Liver (tissue), 9 donors: ENCODE results near the gene RPL31. TPM values are rescaled to one million over a fixed set of nuclear protein-coding genes. Genes with fewer than 3 reads are reported as not detected.

ENCODE experiments used
- DNase-seq: peaks from one replicate; pipeline ENCODE4 v3.0.0-alpha.2; 2017; ENCODE audit warnings: low spot score
- H3K27ac ChIP-seq, 2 donors: one replicate each; pipeline ENCODE4 v1.7.0; 2013; ENCODE audit warnings: inconsistent platforms in 2 of 2, low read length in 2 of 2, control low read depth in 1 of 2, low read depth in 1 of 2, mild to moderate bottlenecking in 1 of 2
- H3K27me3 ChIP-seq, 4 donors: one replicate each; pipeline versions ENCODE4 v1.6.1 to v1.7.0; 2013; ENCODE audit warnings: low read length in 3 of 4, inconsistent platforms in 1 of 4, mild to moderate bottlenecking in 1 of 4, moderate library complexity in 1 of 4; ENCODE audit not compliant: control insufficient read depth in 4 of 4, insufficient read depth in 4 of 4
- H3K36me3 ChIP-seq, 4 donors: one replicate each; pipeline versions ENCODE4 v1.6.1 to v1.7.0; 2013; ENCODE audit warnings: low read length in 3 of 4, mild to moderate bottlenecking in 3 of 4, low read depth in 1 of 4, moderate library complexity in 1 of 4; ENCODE audit not compliant: control insufficient read depth in 4 of 4, insufficient read depth in 3 of 4
- H3K4me1 ChIP-seq, 4 donors: one replicate each; pipeline versions ENCODE4 v1.6.1 to v1.7.0; 2013; ENCODE audit warnings: low read length in 3 of 4, mild to moderate bottlenecking in 3 of 4, moderate library complexity in 1 of 4; ENCODE audit not compliant: control insufficient read depth in 4 of 4, insufficient read depth in 4 of 4
- H3K4me3 ChIP-seq, 3 donors: one replicate each; pipeline versions ENCODE4 v1.6.1 to v1.7.0; 2013; ENCODE audit warnings: low read length in 3 of 3, control low read depth in 1 of 3, low read depth in 1 of 3, mild to moderate bottlenecking in 1 of 3
- H3K9ac ChIP-seq, 2 donors: one replicate each; pipeline ENCODE4 v1.7.0; 2013; ENCODE audit warnings: low read length in 2 of 2, mild to moderate bottlenecking in 2 of 2, moderate library complexity in 2 of 2, control low read depth in 1 of 2, low read depth in 1 of 2
- H3K9me3 ChIP-seq, 4 donors: one replicate each; pipeline versions ENCODE4 v1.6.1 to v1.7.0; 2013; ENCODE audit warnings: low read length in 3 of 4; ENCODE audit not compliant: control insufficient read depth in 4 of 4
- ATF3 ChIP-seq: IDR thresholded peaks from 2 replicates; pipeline ENCODE4 v1.6.1; 2016; ENCODE audit warnings: antibody characterized with exemption
- CTCF ChIP-seq: fragments of 150-350 bp; IDR thresholded peaks from 2 replicates; pipeline ENCODE4 v1.5.1; 2017; ENCODE audit warnings: improper control_type of control experiment, low read depth, low read length; ENCODE audit not compliant: missing input control
- FOXA1 ChIP-seq: IDR thresholded peaks from 2 replicates; pipeline ENCODE4 v1.6.1; 2016; ENCODE audit warnings: antibody characterized with exemption
- FOXA2 ChIP-seq: IDR thresholded peaks from 2 replicates; pipeline ENCODE4 v1.6.1; 2016; ENCODE audit warnings: antibody characterized with exemption
- HNF4G ChIP-seq: IDR thresholded peaks from 2 replicates; pipeline ENCODE4 v1.6.1; 2016; ENCODE audit warnings: antibody characterized with exemption
- NR2F2 ChIP-seq: IDR thresholded peaks from 2 replicates; pipeline ENCODE4 v1.6.1; 2016; ENCODE audit warnings: antibody characterized with exemption
- REST ChIP-seq: IDR thresholded peaks from 2 replicates; pipeline ENCODE4 v1.6.1; 2016; ENCODE audit warnings: antibody characterized with exemption, mild to moderate bottlenecking
- RXRA ChIP-seq, 2 donors: IDR thresholded peaks; 2 replicates each; pipeline ENCODE4 v1.6.1; 2017 to 2018; ENCODE audit warnings: antibody characterized with exemption in 2 of 2, mild to moderate bottlenecking in 1 of 2
- WGBS: extraction: QIAGEN DNeasy Blood & Tissue Kit; methylation state at CpG from one replicate; pipeline ENCODE4 v1.1.7; 2013; 5-methylcytosine and 5-hydroxymethylcytosine counted together
- polyA plus RNA-seq, 2 donors: library from polyadenylated mRNA; stranded (reverse) in 1 of 2; unstranded in 1 of 2; fragments of 200-250 nt in 1 of 2; fragments of >200 nt in 1 of 2; fragmentation: Nextera tagmentation in 1 of 2; extraction: Ambion mirVana in 1 of 2; gene quantifications; one replicate each; pipeline versions ENCODE4 v1.2.1 to v1.2.3, GENCODE V29; 2013 to 2015
- total RNA-seq, 2 donors: library from RNA; depleted of rRNA; stranded (reverse); fragments of >200 nt; gene quantifications; one replicate each; pipeline ENCODE4 v1.2.3, GENCODE V29; 2014
- donor health status: healthy.
- donor health status: healthy.
- donor health status: healthy.
- donor health status: healthy.
- donor health status: healthy.

RPL31 gene
- total and polyA plus RNA-seq, 4 donors: 220 to 1,995 (median 581) TPM

- TF ChIP-seq REST: no peak
Measured at GRCh38 chr2:100993294-100993693, 8.8 kb upstream of the RPL31 start (continued).

- H3K27ac ChIP-seq: peak overlapping the region; percentile 59 to 60
- no peak for TF ChIP-seq ATF3
- TF ChIP-seq FOXA2: no peak
- no peak for TF ChIP-seq RXRA (IDR thresholded peaks at IDR 0.05)
- TF ChIP-seq FOXA1: no peak
- TF ChIP-seq HNF4G: no peak
- no peak for TF ChIP-seq NR2F2
- no peak for TF ChIP-seq REST
- TF ChIP-seq CTCF: no peak
- H3K9ac ChIP-seq: no peak overlapping the region
- 95% methylated on average over 28 of the region's 28 CpGs for WGBS
- H3K9me3 ChIP-seq: no peaks in the 10 kb centered on the region
- DNase-seq: no peak
- peaks cover 0 to 3% (median under 1%) of the 10 kb centered on the region in 4 donors for H3K36me3 ChIP-seq
- peaks cover 0 to 21% (median 19%) of the 10 kb centered on the region in 4 donors for H3K4me1 ChIP-seq
- no peak overlapping the region for H3K4me3 ChIP-seq
- no peaks in the 10 kb centered on the region for H3K27me3 ChIP-seq
Measured at GRCh38 chr2:100995309-100996075, 6.6 kb upstream of the RPL31 start.
